Measurements from ENCODE around the gene SH3RF2.
"Not testable (repeated sequence)": the region's sequence is repeated elsewhere in the genome, so short reads cannot be mapped to it uniquely, and the experiment has no call there.

SH3RF2 gene

GRCh38 chr5:145989428-145989827 lies 53.0 kb downstream of the SH3RF2 start:
- H3K4me1 ChIP-seq (ENCODE audit: control insufficient read depth, insufficient read depth, low read length, poor library complexity, severe bottlenecking) = no peaks in the 10 kb centered on the region
- H3K27ac ChIP-seq (ENCODE audit: low read depth, low read length, severe bottlenecking) = no peak overlapping the region
- 86 to 100% methylated on average over 1 to 2 of the region's 2 CpGs for WGBS, 2 experiments (ENCODE audit: insufficient coverage in 2 of 2)
- H3K36me3 ChIP-seq (ENCODE audit: control insufficient read depth, insufficient read depth, low read length) = no peaks in the 10 kb centered on the region
- H3K9me3 ChIP-seq (ENCODE audit: control insufficient read depth, low read length) = peaks cover 22% of the 10 kb centered on the region
- H3K4me3 ChIP-seq (ENCODE audit: extremely low read depth, insufficient read depth, low read length, poor library complexity, severe bottlenecking) = no peak overlapping the region

GRCh38 chr5:145990170-145990569 lies 53.8 kb downstream of the SH3RF2 start:
- Histone ChIP-seq H3K4me1 (ENCODE audit: control insufficient read depth, insufficient read depth, low read length, poor library complexity, severe bottlenecking) (no peaks in the 10 kb centered on the region), H3K27ac (ENCODE audit: low read depth, low read length, severe bottlenecking) (no peak overlapping the region), H3K36me3 (ENCODE audit: control insufficient read depth, insufficient read depth, low read length) (no peaks in the 10 kb centered on the region), H3K4me3 (ENCODE audit: extremely low read depth, insufficient read depth, low read length, poor library complexity, severe bottlenecking) (no peak overlapping the region), H3K9me3 (ENCODE audit: control insufficient read depth, low read length) (peaks cover 24% of the 10 kb centered on the region)
- WGBS, 2 experiments (ENCODE audit: insufficient coverage in 2 of 2) = 92 to 100% methylated on average over 2 of the region's 2 CpGs

- H3K36me3 ChIP-seq (ENCODE audit: control insufficient read depth, insufficient read depth, low read length) = no peaks in the 10 kb centered on the region
- H3K4me1 ChIP-seq (ENCODE audit: control insufficient read depth, insufficient read depth, low read length, poor library complexity, severe bottlenecking) = no peaks in the 10 kb centered on the region
- WGBS, 2 experiments (ENCODE audit: insufficient coverage in 2 of 2) = 83 to 100% methylated on average over 1 of the region's 3 CpGs
- H3K9me3 ChIP-seq (ENCODE audit: control insufficient read depth, low read length) = peaks cover 24% of the 10 kb centered on the region
- H3K4me3 ChIP-seq (ENCODE audit: extremely low read depth, insufficient read depth, low read length, poor library complexity, severe bottlenecking) = no peak overlapping the region
- no peak overlapping the region for H3K27ac ChIP-seq (ENCODE audit: low read depth, low read length, severe bottlenecking)
Measured at GRCh38 chr5:145991044-145991575, 54.7 kb downstream of the SH3RF2 start.

- not testable (repeated sequence) for H3K36me3 ChIP-seq (ENCODE audit: control insufficient read depth, insufficient read depth, low read length); H3K4me1 ChIP-seq (ENCODE audit: control insufficient read depth, insufficient read depth, low read length, poor library complexity, severe bottlenecking); H3K27ac ChIP-seq (ENCODE audit: low read depth, low read length, severe bottlenecking); H3K4me3 ChIP-seq (ENCODE audit: extremely low read depth, insufficient read depth, low read length, poor library complexity, severe bottlenecking)
- peaks cover 24% of the 10 kb centered on the region for H3K9me3 ChIP-seq (ENCODE audit: control insufficient read depth, low read length)
- 98 to 100% methylated on average over 1 to 4 of the region's 4 CpGs for WGBS, 2 experiments (ENCODE audit: insufficient coverage in 2 of 2)
Measured at GRCh38 chr5:145993538-145993937, 57.2 kb downstream of the SH3RF2 start.

- Histone ChIP-seq H3K4me3 (ENCODE audit: extremely low read depth, insufficient read depth, low read length, poor library complexity, severe bottlenecking) (no peak overlapping the region), H3K27ac (ENCODE audit: low read depth, low read length, severe bottlenecking) (no peak overlapping the region), H3K9me3 (ENCODE audit: control insufficient read depth, low read length) (peaks cover 24% of the 10 kb centered on the region), H3K36me3 (ENCODE audit: control insufficient read depth, insufficient read depth, low read length) (no peaks in the 10 kb centered on the region), H3K4me1 (ENCODE audit: control insufficient read depth, insufficient read depth, low read length, poor library complexity, severe bottlenecking) (no peaks in the 10 kb centered on the region)
- WGBS, 2 experiments (ENCODE audit: insufficient coverage in 2 of 2) = 91 to 95% methylated on average over 4 to 5 of the region's 6 CpGs
Measured at GRCh38 chr5:145996135-145996534, 59.8 kb downstream of the SH3RF2 start.

GRCh38 chr5:145999208-145999607 lies 62.8 kb downstream of the SH3RF2 start:
- Histone ChIP-seq H3K27ac (ENCODE audit: low read depth, low read length, severe bottlenecking) (no peak overlapping the region), H3K36me3 (ENCODE audit: control insufficient read depth, insufficient read depth, low read length) (no peaks in the 10 kb centered on the region), H3K4me3 (ENCODE audit: extremely low read depth, insufficient read depth, low read length, poor library complexity, severe bottlenecking) (no peak overlapping the region), H3K9me3 (ENCODE audit: control insufficient read depth, low read length) (peaks cover 4% of the 10 kb centered on the region), H3K4me1 (ENCODE audit: control insufficient read depth, insufficient read depth, low read length, poor library complexity, severe bottlenecking) (no peaks in the 10 kb centered on the region)
- 100% methylated on average over 1 of the region's 1 CpG for WGBS, 2 experiments (ENCODE audit: insufficient coverage in 2 of 2)

- 90 to 94% methylated on average over 8 of the region's 9 CpGs for WGBS, 2 experiments (ENCODE audit: insufficient coverage in 2 of 2)
- Histone ChIP-seq H3K4me3 (ENCODE audit: extremely low read depth, insufficient read depth, low read length, poor library complexity, severe bottlenecking) (no peak overlapping the region), H3K9me3 (ENCODE audit: control insufficient read depth, low read length) (no peaks in the 10 kb centered on the region), H3K4me1 (ENCODE audit: control insufficient read depth, insufficient read depth, low read length, poor library complexity, severe bottlenecking) (no peaks in the 10 kb centered on the region), H3K27ac (ENCODE audit: low read depth, low read length, severe bottlenecking) (no peak overlapping the region), H3K36me3 (ENCODE audit: control insufficient read depth, insufficient read depth, low read length) (no peaks in the 10 kb centered on the region)
Measured at GRCh38 chr5:146000072-146000471, 63.7 kb downstream of the SH3RF2 start.

- 90 to 100% methylated on average over 2 to 4 of the region's 5 CpGs for WGBS, 2 experiments (ENCODE audit: insufficient coverage in 2 of 2)
- Histone ChIP-seq H3K9me3 (ENCODE audit: control insufficient read depth, low read length) (no peaks in the 10 kb centered on the region), H3K27ac (ENCODE audit: low read depth, low read length, severe bottlenecking) (no peak overlapping the region), H3K4me1 (ENCODE audit: control insufficient read depth, insufficient read depth, low read length, poor library complexity, severe bottlenecking) (no peaks in the 10 kb centered on the region), H3K36me3 (ENCODE audit: control insufficient read depth, insufficient read depth, low read length) (no peaks in the 10 kb centered on the region), H3K4me3 (ENCODE audit: extremely low read depth, insufficient read depth, low read length, poor library complexity, severe bottlenecking) (no peak overlapping the region)
Measured at GRCh38 chr5:146001544-146002190, 65.3 kb downstream of the SH3RF2 start.

GRCh38 chr5:146002491-146002890 lies 66.1 kb downstream of the SH3RF2 start:
- Histone ChIP-seq H3K9me3 (ENCODE audit: control insufficient read depth, low read length) (no peaks in the 10 kb centered on the region), H3K27ac (ENCODE audit: low read depth, low read length, severe bottlenecking) (no peak overlapping the region), H3K4me3 (ENCODE audit: extremely low read depth, insufficient read depth, low read length, poor library complexity, severe bottlenecking) (no peak overlapping the region), H3K36me3 (ENCODE audit: control insufficient read depth, insufficient read depth, low read length) (no peaks in the 10 kb centered on the region), H3K4me1 (ENCODE audit: control insufficient read depth, insufficient read depth, low read length, poor library complexity, severe bottlenecking) (no peaks in the 10 kb centered on the region)
- WGBS, 2 experiments (ENCODE audit: insufficient coverage in 2 of 2) = 82 to 88% methylated on average over 3 to 4 of the region's 7 CpGs

GRCh38 chr5:146003852-146004251 lies 67.5 kb downstream of the SH3RF2 start:
- no peaks in the 10 kb centered on the region for H3K36me3 ChIP-seq (ENCODE audit: control insufficient read depth, insufficient read depth, low read length)
- no peak overlapping the region for H3K27ac ChIP-seq (ENCODE audit: low read depth, low read length, severe bottlenecking)
- H3K9me3 ChIP-seq (ENCODE audit: control insufficient read depth, low read length) = no peaks in the 10 kb centered on the region
- H3K4me1 ChIP-seq (ENCODE audit: control insufficient read depth, insufficient read depth, low read length, poor library complexity, severe bottlenecking) = no peaks in the 10 kb centered on the region
- 83 to 89% methylated on average over 2 to 4 of the region's 4 CpGs for WGBS, 2 experiments (ENCODE audit: insufficient coverage in 2 of 2)
- no peak overlapping the region for H3K4me3 ChIP-seq (ENCODE audit: extremely low read depth, insufficient read depth, low read length, poor library complexity, severe bottlenecking)

GRCh38 chr5:146005264-146005663 lies 68.9 kb downstream of the SH3RF2 start:
- Histone ChIP-seq H3K9me3 (ENCODE audit: control insufficient read depth, low read length) (no peaks in the 10 kb centered on the region), H3K4me1 (ENCODE audit: control insufficient read depth, insufficient read depth, low read length, poor library complexity, severe bottlenecking) (no peaks in the 10 kb centered on the region), H3K36me3 (ENCODE audit: control insufficient read depth, insufficient read depth, low read length) (no peaks in the 10 kb centered on the region), H3K27ac (ENCODE audit: low read depth, low read length, severe bottlenecking) (no peak overlapping the region), H3K4me3 (ENCODE audit: extremely low read depth, insufficient read depth, low read length, poor library complexity, severe bottlenecking) (no peak overlapping the region)
- WGBS, 2 experiments (ENCODE audit: insufficient coverage in 2 of 2) = 93 to 100% methylated on average over 1 of the region's 1 CpG

Measured in mesodermal cell (in vitro differentiated cells).